ENCODE data around the gene MPZL3.
A peak's percentile ranks its signal among the peaks of the same experiment; 100 is the strongest.

The MPZL3 gene

GRCh38 chr11:118231461-118231860 lies 20.7 kb downstream of the MPZL3 start:
- peaks cover 7% of the 10 kb centered on the region for H3K36me3 Mint-ChIP-seq (ENCODE audit: low read depth)
- peaks cover 5% of the 10 kb centered on the region for H3K9me3 Mint-ChIP-seq
- no peaks in the 10 kb centered on the region for H3K27me3 Mint-ChIP-seq
- DNase-seq: no peak
- H3K4me1 Mint-ChIP-seq (ENCODE audit: low read depth): peaks cover 40% of the 10 kb centered on the region
- H3K27ac Mint-ChIP-seq: no peak overlapping the region
- H3K4me3 Mint-ChIP-seq: no peak overlapping the region

DNA sequence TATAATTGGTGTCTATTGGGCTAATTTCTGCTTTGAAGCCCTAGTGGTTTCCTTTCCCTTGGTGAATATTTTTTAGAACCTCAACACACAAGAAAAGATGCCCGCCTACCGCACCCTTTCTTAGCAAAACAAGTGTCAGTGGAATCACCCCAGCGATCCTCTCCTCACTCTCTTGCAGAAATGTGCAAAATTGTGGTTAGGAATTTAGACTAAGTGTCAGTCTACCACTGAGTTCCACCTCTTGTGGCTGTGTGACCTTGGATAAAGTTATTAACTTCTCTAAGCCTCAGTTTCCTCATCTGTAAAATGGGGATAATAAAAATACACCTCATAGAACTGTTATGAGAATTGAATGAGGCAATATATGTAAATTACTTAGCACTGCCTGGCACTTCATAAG lies 22.1 kb downstream of the MPZL3 start:
- Mint-ChIP-seq H3K27me3 (no peaks in the 10 kb centered on the region), H3K36me3 (ENCODE audit: low read depth) (no peaks in the 10 kb centered on the region), H3K27ac (no peak overlapping the region), H3K9me3 (peaks cover 15% of the 10 kb centered on the region), H3K4me1 (ENCODE audit: low read depth) (peaks cover 28% of the 10 kb centered on the region), H3K4me3 (no peak overlapping the region)
- no peak for DNase-seq

DNA sequence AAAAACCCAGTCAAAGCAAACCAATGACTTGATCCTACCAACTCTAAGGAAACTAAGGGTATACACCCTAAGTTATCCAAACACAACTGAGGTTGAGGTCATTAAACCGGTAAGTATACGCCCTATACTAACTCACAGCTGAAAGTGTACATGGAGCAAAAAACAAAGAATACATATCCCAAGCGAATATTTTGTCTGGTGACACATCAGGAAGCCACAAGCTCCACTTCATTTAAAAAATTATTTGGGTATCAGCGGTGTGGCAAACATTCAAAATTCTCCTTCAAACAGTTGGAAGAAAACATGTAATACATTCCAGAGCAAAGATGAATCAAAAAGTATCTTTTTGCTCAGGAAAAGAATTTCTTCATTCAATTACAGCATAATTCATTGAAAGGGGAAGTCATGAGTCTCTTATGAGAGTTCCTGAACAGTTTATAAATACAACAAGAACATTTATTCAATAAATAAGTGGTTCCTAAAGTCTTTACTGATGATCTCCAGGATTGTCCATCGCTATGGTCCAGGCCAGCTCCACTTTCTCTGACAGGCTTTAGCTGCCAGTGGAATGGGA lies 22.8 kb downstream of the MPZL3 start:
- Mint-ChIP-seq H3K4me3 (peak overlapping the region; percentile 49), H3K4me1 (ENCODE audit: low read depth) (peaks cover 21% of the 10 kb centered on the region), H3K27ac (no peak overlapping the region), H3K27me3 (no peaks in the 10 kb centered on the region), H3K36me3 (ENCODE audit: low read depth) (no peaks in the 10 kb centered on the region), H3K9me3 (peaks cover 16% of the 10 kb centered on the region)
- no peak for DNase-seq

DNA sequence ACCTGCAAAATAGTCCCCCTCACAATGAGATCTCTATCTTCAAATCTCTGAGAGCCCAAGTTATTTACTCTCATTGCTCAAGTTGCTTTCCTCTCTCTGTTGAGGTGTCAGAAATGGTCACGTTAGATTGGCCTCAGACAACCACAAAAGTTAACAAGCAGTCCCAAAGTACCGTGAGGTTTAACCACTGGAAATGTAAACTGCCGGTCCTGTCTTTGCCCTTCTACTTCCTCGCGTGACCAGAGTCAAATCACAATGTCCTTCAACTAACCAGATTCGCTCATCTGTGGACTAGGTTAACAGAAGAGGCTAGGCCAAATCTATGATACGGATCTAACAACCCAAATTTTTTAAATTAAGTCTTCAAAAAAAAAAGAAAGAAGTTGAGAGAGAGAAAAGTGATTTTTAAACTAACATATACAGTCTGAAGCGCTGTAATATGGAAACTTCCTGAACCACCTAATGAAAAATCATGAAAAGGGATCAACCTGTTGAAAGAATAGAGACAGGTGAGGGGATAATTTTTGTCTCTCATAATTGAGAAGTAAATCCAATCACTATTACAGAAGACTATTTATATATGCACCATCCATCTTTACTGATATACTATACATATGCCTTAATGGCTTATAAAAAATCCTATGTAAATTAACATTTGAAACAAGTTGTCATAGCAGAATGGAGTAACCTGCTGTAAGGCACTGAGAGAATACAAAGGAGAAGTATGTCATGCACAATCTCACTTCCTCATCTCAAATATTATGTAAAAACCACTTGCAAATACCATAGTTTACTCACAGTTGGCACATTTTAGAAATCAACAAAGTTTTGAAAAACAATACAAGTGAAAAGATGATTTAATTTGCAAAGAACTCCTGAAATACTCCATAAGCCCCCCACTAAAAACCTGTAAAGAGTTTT lies 24.0 kb downstream of the MPZL3 start:
- DNase-seq: no peak
- peaks cover 16% of the 10 kb centered on the region for H3K9me3 Mint-ChIP-seq
- H3K27ac Mint-ChIP-seq: no peak overlapping the region
- peaks cover 17% of the 10 kb centered on the region for H3K4me1 Mint-ChIP-seq (ENCODE audit: low read depth)
- peak overlapping the region; percentile 49 for H3K4me3 Mint-ChIP-seq
- peaks cover 10% of the 10 kb centered on the region for H3K36me3 Mint-ChIP-seq (ENCODE audit: low read depth)
- H3K27me3 Mint-ChIP-seq: no peaks in the 10 kb centered on the region

DNA sequence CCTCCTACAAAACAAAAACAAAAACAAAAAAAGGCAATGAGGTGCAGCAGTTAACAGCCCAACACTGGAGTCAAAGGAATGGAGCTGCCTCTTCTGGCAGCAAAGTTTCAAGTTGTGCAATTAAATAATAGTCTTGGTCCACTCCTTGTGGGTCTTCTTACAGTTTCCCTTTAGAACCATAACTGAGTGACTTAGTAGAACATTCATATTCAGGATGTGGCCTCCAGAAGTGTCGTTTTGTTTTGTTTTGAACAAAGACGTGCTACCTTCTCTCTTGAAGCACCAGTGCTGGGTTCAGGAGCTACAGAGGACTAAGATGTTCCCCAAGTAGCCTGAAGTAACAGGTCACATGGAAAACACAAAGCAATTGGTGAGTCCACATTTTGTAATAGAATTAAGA lies 25.4 kb downstream of the MPZL3 start:
- DNase-seq: no peak
- H3K4me1 Mint-ChIP-seq (ENCODE audit: low read depth): peaks cover 21% of the 10 kb centered on the region
- peaks cover 23% of the 10 kb centered on the region for H3K36me3 Mint-ChIP-seq (ENCODE audit: low read depth)
- H3K9me3 Mint-ChIP-seq: peaks cover 16% of the 10 kb centered on the region
- H3K4me3 Mint-ChIP-seq: peak overlapping the region; percentile 49
- no peak overlapping the region for H3K27ac Mint-ChIP-seq
- H3K27me3 Mint-ChIP-seq: no peaks in the 10 kb centered on the region

GRCh38 chr11:118226296-118226695 lies 25.9 kb downstream of the MPZL3 start:
- DNase-seq: no peak
- Mint-ChIP-seq H3K9me3 (peaks cover 16% of the 10 kb centered on the region), H3K27ac (no peak overlapping the region), H3K27me3 (no peaks in the 10 kb centered on the region), H3K4me1 (ENCODE audit: low read depth) (peaks cover 26% of the 10 kb centered on the region), H3K36me3 (ENCODE audit: low read depth) (peaks cover 28% of the 10 kb centered on the region), H3K4me3 (peak overlapping the region; percentile 49)

- H3K4me1 Mint-ChIP-seq (ENCODE audit: low read depth): peaks cover 42% of the 10 kb centered on the region
- H3K27me3 Mint-ChIP-seq: no peaks in the 10 kb centered on the region
- peaks cover 16% of the 10 kb centered on the region for H3K9me3 Mint-ChIP-seq
- peak; percentile 76 for DNase-seq
- H3K4me3 Mint-ChIP-seq: peak within 1 kb of the TSS; percentile 85
- peaks cover 45% of the 10 kb centered on the region for H3K36me3 Mint-ChIP-seq (ENCODE audit: low read depth)
- no peak within 1 kb of the TSS for H3K27ac Mint-ChIP-seq
Measured at GRCh38 chr11:118224511-118225188, 27.5 kb downstream of the MPZL3 start, which contains the start of gene JAML. Gene JAML, minus strand, starts transcription at chr11:118225011. Its CDS starts 10,145 bp downstream, at chr11:118214866.

- Mint-ChIP-seq H3K4me1 (ENCODE audit: low read depth) (peaks cover 49% of the 10 kb centered on the region), H3K9me3 (peaks cover 14% of the 10 kb centered on the region), H3K27ac (no peak overlapping the region), H3K36me3 (ENCODE audit: low read depth) (peaks cover 51% of the 10 kb centered on the region), H3K27me3 (no peaks in the 10 kb centered on the region), H3K4me3 (peak overlapping the region; percentile 85)
- DNase-seq: peak; percentile 63
Measured at GRCh38 chr11:118223992-118224391, 28.2 kb downstream of the MPZL3 start.

DNA sequence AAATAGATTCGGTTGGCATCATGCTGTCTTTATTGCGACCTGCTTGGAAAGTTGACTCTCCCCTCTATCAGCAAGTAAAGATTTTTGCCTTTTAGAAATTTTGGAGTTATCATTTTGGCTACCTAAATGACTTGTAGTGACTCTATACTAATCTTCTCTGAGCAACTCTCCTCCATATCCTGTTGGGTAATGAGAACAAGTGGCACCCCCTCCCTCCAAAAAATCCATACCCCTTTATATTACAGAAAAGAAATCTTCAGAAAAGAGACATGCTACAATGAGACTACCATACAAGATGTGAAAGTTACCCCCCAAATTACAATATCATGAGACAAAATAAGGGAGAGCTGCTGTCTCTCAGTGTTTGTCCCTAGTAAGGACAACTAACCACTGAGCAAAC lies 28.6 kb downstream of the MPZL3 start:
- DNase-seq: no peak
- peaks cover 55% of the 10 kb centered on the region for H3K36me3 Mint-ChIP-seq (ENCODE audit: low read depth)
- H3K27ac Mint-ChIP-seq: no peak overlapping the region
- peaks cover 14% of the 10 kb centered on the region for H3K9me3 Mint-ChIP-seq
- H3K27me3 Mint-ChIP-seq: no peaks in the 10 kb centered on the region
- H3K4me1 Mint-ChIP-seq (ENCODE audit: low read depth): peaks cover 53% of the 10 kb centered on the region
- H3K4me3 Mint-ChIP-seq: peak overlapping the region; percentile 85

- Mint-ChIP-seq H3K36me3 (ENCODE audit: low read depth) (peaks cover 63% of the 10 kb centered on the region), H3K27ac (no peak overlapping the region), H3K27me3 (no peaks in the 10 kb centered on the region), H3K4me1 (ENCODE audit: low read depth) (peaks cover 65% of the 10 kb centered on the region), H3K9me3 (peaks cover 14% of the 10 kb centered on the region), H3K4me3 (peak overlapping the region; percentile 85)
- no peak for DNase-seq
Measured at GRCh38 chr11:118222437-118222836, 29.7 kb downstream of the MPZL3 start.

DNA sequence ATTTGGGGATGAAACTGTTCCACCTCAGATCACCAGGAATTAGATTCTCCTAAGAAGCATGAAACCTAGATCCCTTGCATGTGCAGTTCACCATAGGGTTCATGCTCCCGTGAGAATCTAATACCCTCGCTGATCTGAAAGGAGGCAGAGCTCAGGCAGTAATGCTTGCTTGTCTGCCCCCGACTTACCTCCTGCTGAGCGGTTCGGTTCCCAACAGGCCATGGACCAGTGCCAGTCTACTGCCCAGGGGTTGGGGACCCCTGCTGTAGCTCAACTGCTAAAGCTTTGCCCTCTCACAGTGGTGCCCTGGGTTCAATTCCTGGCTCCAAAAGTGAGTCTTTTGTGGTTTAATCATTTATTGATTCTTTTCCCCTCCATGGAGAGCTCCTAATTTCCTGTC lies 30.7 kb downstream of the MPZL3 start:
- Mint-ChIP-seq H3K27me3 (no peaks in the 10 kb centered on the region), H3K9me3 (peaks cover 11% of the 10 kb centered on the region), H3K4me1 (ENCODE audit: low read depth) (peaks cover 75% of the 10 kb centered on the region), H3K4me3 (peak overlapping the region; percentile 85), H3K36me3 (ENCODE audit: low read depth) (peaks cover 63% of the 10 kb centered on the region), H3K27ac (no peak overlapping the region)
- no peak for DNase-seq

DNA sequence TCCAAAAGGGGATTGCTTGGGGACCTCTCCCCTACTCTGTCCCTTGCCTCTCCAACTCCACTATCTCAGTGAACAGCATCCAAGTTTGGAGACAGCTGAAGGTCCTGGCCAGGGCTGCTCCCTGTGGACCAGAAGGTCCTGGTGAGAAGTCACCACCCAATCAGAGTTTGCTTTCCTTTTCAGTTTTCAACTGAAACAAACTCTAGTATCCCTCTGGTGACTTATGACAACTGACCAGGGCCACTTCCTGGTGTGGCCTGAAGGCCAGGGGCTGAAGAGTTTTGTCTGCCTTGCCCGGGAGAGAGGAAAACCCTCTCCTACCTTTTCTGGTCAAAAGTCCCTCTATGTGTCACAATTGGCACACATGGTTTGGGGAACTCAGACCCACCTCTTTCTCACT lies 32.4 kb downstream of the MPZL3 start:
- H3K36me3 Mint-ChIP-seq (ENCODE audit: low read depth): peaks cover 77% of the 10 kb centered on the region
- peak; percentile 50 for DNase-seq
- peak overlapping the region; percentile 85 for H3K4me3 Mint-ChIP-seq
- H3K27me3 Mint-ChIP-seq: no peaks in the 10 kb centered on the region
- no peaks in the 10 kb centered on the region for H3K9me3 Mint-ChIP-seq
- peaks cover 90% of the 10 kb centered on the region for H3K4me1 Mint-ChIP-seq (ENCODE audit: low read depth)
- H3K27ac Mint-ChIP-seq: no peak overlapping the region

- Mint-ChIP-seq H3K4me1 (ENCODE audit: low read depth) (peaks cover 95% of the 10 kb centered on the region), H3K27me3 (no peaks in the 10 kb centered on the region), H3K4me3 (peak overlapping the region; percentile 85), H3K9me3 (no peaks in the 10 kb centered on the region), H3K36me3 (ENCODE audit: low read depth) (peaks cover 82% of the 10 kb centered on the region), H3K27ac (no peak overlapping the region)
- no peak for DNase-seq
Measured at GRCh38 chr11:118219244-118219643, 32.9 kb downstream of the MPZL3 start.

- no peaks in the 10 kb centered on the region for H3K27me3 Mint-ChIP-seq
- H3K36me3 Mint-ChIP-seq (ENCODE audit: low read depth): peaks cover 83% of the 10 kb centered on the region
- no peaks in the 10 kb centered on the region for H3K9me3 Mint-ChIP-seq
- peaks cover 98% of the 10 kb centered on the region for H3K4me1 Mint-ChIP-seq (ENCODE audit: low read depth)
- H3K27ac Mint-ChIP-seq: no peak overlapping the region
- DNase-seq: peak; percentile 58
- peak overlapping the region; percentile 85 for H3K4me3 Mint-ChIP-seq
Measured at GRCh38 chr11:118217575-118217974, 34.6 kb downstream of the MPZL3 start.

Measured in activated T-cell treated with anti-CD3 and anti-CD28 coated beads, Interleukin-2, amount 50 U/mL, for 24 hours (primary cell).